GM23338 (cell line): ENCODE measurements around the gene C16orf90. TPM values are rescaled to one million over a fixed set of nuclear protein-coding genes. Genes with fewer than 3 reads are reported as not detected.

Experiments used
- ATAC-seq: fragments of 200-7000 bp; cut with Tn5 transposase; 3 replicates; pipeline ENCODE4 v1.9.1; 2020
- DNase-seq: peaks from one replicate; pipeline ENCODE4 v3.0.0-alpha.2; 2015; ENCODE audit warnings: low spot score
- H2AFZ ChIP-seq: fragments of 200-600 bp; sonication (generic); 2 replicates; pipeline ENCODE4 v1.8.0; 2016; ENCODE audit warnings: antibody characterized with exemption, mild to moderate bottlenecking, moderate library complexity
- H3F3A ChIP-seq: fragments of 200-600 bp; sonication (generic); replicated peaks from 2 replicates; pipeline ENCODE4 v1.8.0; 2017; ENCODE audit warnings: antibody characterized with exemption, mixed run types, low read depth
- H3K27ac ChIP-seq: fragments of 200-600 bp; sonication (generic); 2 replicates; pipeline ENCODE4 v1.6.1; 2016; ENCODE audit warnings: low read depth
- H3K27me3 ChIP-seq: fragments of 200-600 bp; sonication (generic); 2 replicates; pipeline ENCODE4 v1.8.0; 2016; ENCODE audit warnings: mild to moderate bottlenecking, mixed run types, moderate library complexity; ENCODE audit not compliant: insufficient read depth
- H3K36me3 ChIP-seq: fragments of 200-600 bp; sonication (generic); 2 replicates; pipeline ENCODE4 v1.8.0; 2016; ENCODE audit warnings: mild to moderate bottlenecking; ENCODE audit not compliant: insufficient read depth
- H3K4me1 ChIP-seq: fragments of 200-600 bp; sonication (generic); 2 replicates; pipeline ENCODE4 v1.8.0; 2016; ENCODE audit warnings: mild to moderate bottlenecking, moderate library complexity; ENCODE audit not compliant: insufficient read depth
- H3K4me2 ChIP-seq: fragments of 200-600 bp; sonication (generic); 2 replicates; pipeline ENCODE4 v1.7.1; 2017; ENCODE audit warnings: mixed run types
- H3K4me3 ChIP-seq: fragments of 200-600 bp; sonication (generic); 2 replicates; pipeline ENCODE4 v1.6.1; 2016; ENCODE audit warnings: mixed run types
- H3K79me2 ChIP-seq: fragments of 200-600 bp; sonication (generic); replicated peaks from 2 replicates; pipeline ENCODE4 v1.8.0; 2017; ENCODE audit warnings: mild to moderate bottlenecking; ENCODE audit not compliant: insufficient read depth
- H3K9me2 ChIP-seq: fragments of 200-600 bp; sonication (generic); 2 replicates; pipeline ENCODE4 v1.8.0; 2017; ENCODE audit not compliant: insufficient read depth
- H4K20me1 ChIP-seq: fragments of 200-600 bp; sonication (generic); replicated peaks from 2 replicates; pipeline ENCODE4 v1.8.0; 2017; ENCODE audit warnings: mild to moderate bottlenecking; ENCODE audit not compliant: insufficient read depth
- H3K27ac Mint-ChIP-seq: 2 replicates; pipeline ENCODE4 v1.8.0; 2020; ENCODE audit warnings: inconsistent platforms, mild to moderate bottlenecking, moderate library complexity, mixed read lengths
- H3K27me3 Mint-ChIP-seq: 3 replicates; pipeline ENCODE4 v1.8.0; 2022; ENCODE audit warnings: low read depth, mild to moderate bottlenecking, moderate library complexity, mixed read lengths, inconsistent platforms; ENCODE audit not compliant: insufficient read depth, poor library complexity
- H3K36me3 Mint-ChIP-seq: 3 replicates; pipeline ENCODE4 v1.8.0; 2021; ENCODE audit warnings: low read depth, mild to moderate bottlenecking, inconsistent platforms, moderate library complexity, mixed read lengths
- H3K4me1 Mint-ChIP-seq: 3 replicates; pipeline ENCODE4 v1.8.0; 2020; ENCODE audit warnings: mild to moderate bottlenecking, inconsistent platforms, mixed read lengths
- H3K4me3 Mint-ChIP-seq: 3 replicates; pipeline ENCODE4 v1.8.0; 2021; ENCODE audit warnings: moderate library complexity, mild to moderate bottlenecking, inconsistent platforms, mixed read lengths
- H3K9me3 Mint-ChIP-seq: 3 replicates; pipeline ENCODE4 v1.8.0; 2020; ENCODE audit warnings: moderate library complexity, mild to moderate bottlenecking, inconsistent platforms, mixed read lengths
- CREB1 ChIP-seq: fragments of 250-450 bp; sonication (Bioruptor Pico); IDR thresholded peaks from 2 replicates; pipeline ENCODE4 v1.5.0; 2020; ENCODE audit warnings: low read depth, mild to moderate bottlenecking, moderate library complexity
- ETS1 ChIP-seq: IDR thresholded peaks from 2 replicates; pipeline ENCODE4 v1.6.1; 2016; ENCODE audit warnings: antibody characterized with exemption
- EZH2 ChIP-seq: fragments of 200-600 bp; sonication (generic); IDR thresholded peaks from one replicate; pipeline ENCODE4 v1.8.0; 2017; ENCODE audit warnings: antibody characterized with exemption, mild to moderate bottlenecking, low read depth; ENCODE audit not compliant: unreplicated experiment
- EZH2phosphoT487 ChIP-seq: fragments of 200-600 bp; sonication (generic); IDR thresholded peaks from one replicate; pipeline ENCODE4 v1.8.1; 2018; ENCODE audit warnings: antibody characterized with exemption; ENCODE audit not compliant: unreplicated experiment
- JUNB ChIP-seq: IDR thresholded peaks from one replicate; pipeline ENCODE4 v1.6.1; 2016; ENCODE audit warnings: antibody characterized with exemption; ENCODE audit not compliant: unreplicated experiment
- POLR2AphosphoS5 ChIP-seq: IDR thresholded peaks from 2 replicates; pipeline ENCODE4 v1.6.1; 2016; ENCODE audit warnings: antibody characterized with exemption, low read depth
- REST ChIP-seq: IDR thresholded peaks from one replicate; pipeline ENCODE4 v1.6.1; 2018; ENCODE audit warnings: antibody characterized with exemption; ENCODE audit not compliant: unreplicated experiment
- STAT1 ChIP-seq: IDR thresholded peaks from one replicate; pipeline ENCODE4 v1.6.1; 2016; ENCODE audit warnings: antibody characterized with exemption; ENCODE audit not compliant: unreplicated experiment
- ZNF462 ChIP-seq: fragments of 250-450 bp; sonication (Bioruptor Pico); IDR thresholded peaks from 2 replicates; pipeline ENCODE4 v1.5.0; 2020; ENCODE audit warnings: mild to moderate bottlenecking, moderate library complexity
- polyA plus RNA-seq: library from polyadenylated mRNA; unstranded; fragments of >200 nt; fragmentation: Nextera tagmentation; extraction: Ambion mirVana; gene quantifications from 2 replicates; pipeline ENCODE4 v1.2.1, GENCODE V29; 2016
- total RNA-seq: library from RNA; depleted of rRNA; stranded (reverse); fragments of >200 nt; shearing (Covaris generic); gene quantifications from 2 replicates; pipeline ENCODE4 v1.2.3, GENCODE V29; 2014

Gene C16orf90
- total and polyA plus RNA-seq, 2 experiments from 2014 or later = not detected

DNA sequence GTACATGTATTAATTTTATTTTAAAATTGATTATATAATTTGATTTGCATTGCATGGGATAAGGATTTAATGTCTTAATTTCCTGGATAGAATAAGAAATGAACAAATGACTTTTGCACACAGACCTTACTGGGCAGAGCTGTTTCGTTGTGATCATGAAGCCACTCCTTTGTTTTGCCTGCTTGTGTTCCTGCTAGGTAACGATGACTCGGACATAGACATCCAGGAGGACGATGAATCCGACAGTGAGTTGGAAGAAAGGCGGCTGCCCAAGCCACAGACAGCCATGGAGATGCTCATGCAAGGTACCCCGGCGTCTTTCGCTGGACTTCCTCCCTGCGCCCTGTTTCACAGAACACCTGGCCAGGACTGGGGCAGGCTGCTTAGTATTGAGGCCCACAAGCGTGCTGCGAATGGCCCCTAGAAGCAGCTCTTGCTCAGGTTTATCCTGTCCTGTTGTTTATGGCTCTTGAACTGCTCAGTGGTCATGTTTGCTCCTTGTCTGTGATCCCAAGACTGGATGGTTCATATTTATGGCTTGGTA is 35.2 kb upstream of the C16orf90 start (continued):
- no peak for TF ChIP-seq ZNF462 (CRISPR knock-in tag)

DNA sequence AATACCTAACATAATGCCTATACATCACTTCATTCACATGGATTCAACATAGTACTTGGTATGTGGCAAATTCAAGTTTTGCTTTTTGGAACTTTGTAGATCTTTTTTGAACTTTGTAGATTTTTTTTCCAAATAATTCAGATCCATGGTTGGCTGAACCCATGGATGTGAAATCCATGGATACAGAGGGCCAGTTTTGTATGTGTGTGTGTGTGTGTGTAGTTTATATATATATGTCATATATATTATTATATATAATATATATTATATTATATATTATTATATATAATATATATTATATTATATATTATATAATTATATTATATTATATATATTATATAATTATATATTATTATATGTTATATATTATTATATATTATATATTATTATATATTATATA is 33.9 kb upstream of the C16orf90 start:
- Mint-ChIP-seq H3K27ac (no peak overlapping the region), H3K4me1 (no peaks in the 10 kb centered on the region)
- no peaks in the 10 kb centered on the region; the same call in 1 of the 2 replicates for H3F3A ChIP-seq
- TF ChIP-seq REST = no peak
- no peak for TF ChIP-seq POLR2AphosphoS5
- no peak for TF ChIP-seq EZH2
- no peak for TF ChIP-seq EZH2phosphoT487
- no peak for TF ChIP-seq ETS1
- no peak for TF ChIP-seq STAT1
- TF ChIP-seq JUNB = no peak
- no peak for TF ChIP-seq CREB1

More for the DNA sequence above, 33.9 kb upstream of the C16orf90 start:
- H3K4me1 ChIP-seq = no peaks in the 10 kb centered on the region
- peaks cover 14% of the 10 kb centered on the region for H3K9me3 Mint-ChIP-seq
- H4K20me1 ChIP-seq = no peaks in the 10 kb centered on the region; the same call in 1 of the 2 replicates
- no peaks in the 10 kb centered on the region for H3K36me3 ChIP-seq
- H3K4me3 Mint-ChIP-seq = no peak overlapping the region
- H3K27me3 Mint-ChIP-seq = peaks cover 2% of the 10 kb centered on the region
- H3K4me2 ChIP-seq = no peak overlapping the region
- H3K36me3 Mint-ChIP-seq = peaks cover 51% of the 10 kb centered on the region
- no peaks in the 10 kb centered on the region for H3K79me2 ChIP-seq
- no peak overlapping the region for H3K4me3 ChIP-seq
- H2AFZ ChIP-seq = no peak overlapping the region
- H3K27me3 ChIP-seq = no peaks in the 10 kb centered on the region
- peaks cover 3% of the 10 kb centered on the region; the same call in 1 of the 2 replicates for H3K9me2 ChIP-seq
- no peak overlapping the region for H3K27ac ChIP-seq
- DNase-seq = no peak
- no peak for ATAC-seq
